Measurements from ENCODE around the gene LASP1NB. TPM values are rescaled to one million over a fixed set of nuclear protein-coding genes. Genes with fewer than 3 reads are reported as not detected.

Gene LASP1NB

Small RNA genes within 50 kb of the gene (small RNA-seq; reads per million reads assigned to genes)
- gene MIR6779 (ENCODE audit: insufficient read depth): not detected

Data from neuronal stem cell (in vitro differentiated cells).